HL-60 (cell line): Measurements from ENCODE around the gene DYRK3.

Source experiments
- DNase-seq, 2 experiments: peaks; one replicate each; pipeline ENCODE4 v3.0.0-alpha.2; 2010 to 2020; ENCODE audit warnings: low read depth in 1 of 2, low spot score in 1 of 2
- H3K27ac ChIP-seq: fragments of 250-450 bp; sonication (Bioruptor Pico); replicated peaks from 2 replicates; pipeline ENCODE4 v1.5.1; 2020; ENCODE audit warnings: mild to moderate bottlenecking, moderate library complexity
- H3K27me3 ChIP-seq: fragments of 250-450 bp; sonication (Bioruptor Pico); 2 replicates; pipeline ENCODE4 v1.5.1; 2021; ENCODE audit warnings: mild to moderate bottlenecking, moderate library complexity; ENCODE audit not compliant: insufficient read depth, poor library complexity, severe bottlenecking
- H3K4me3 ChIP-seq: replicated peaks from 2 replicates; pipeline ENCODE4 v1.5.1; 2011; ENCODE audit warnings: mild to moderate bottlenecking, control low read depth, low read length; ENCODE audit not compliant: insufficient read depth
- CTCF ChIP-seq: IDR thresholded peaks from one replicate; pipeline ENCODE4 v1.5.1; 2011; ENCODE audit warnings: low read length, control low read depth, inconsistent platforms; ENCODE audit not compliant: insufficient read depth
- GABPA ChIP-seq: IDR thresholded peaks from 2 replicates; pipeline ENCODE4 v1.6.1; 2012; ENCODE audit warnings: low read depth
- POLR2AphosphoS5 ChIP-seq: IDR thresholded peaks from 2 replicates; pipeline ENCODE4 v1.6.1; 2012; ENCODE audit warnings: low read depth
- REST ChIP-seq: IDR thresholded peaks from 2 replicates; pipeline ENCODE4 v1.6.1; 2012; ENCODE audit warnings: low read depth; ENCODE audit not compliant: insufficient replicate concordance
- SPI1 ChIP-seq: IDR thresholded peaks from 2 replicates; pipeline ENCODE4 v1.6.1; 2012; ENCODE audit warnings: low read depth, mild to moderate bottlenecking, borderline replicate concordance

The DYRK3 gene

GRCh38 chr1:206600527-206600926 is 34.8 kb upstream of the DYRK3 start:
- H3K4me3 ChIP-seq, result no peak overlapping the region
- no peak overlapping the region for H3K27ac ChIP-seq
- DNase-seq, result no peak
- TF ChIP-seq CTCF, result no peak
- TF ChIP-seq SPI1, result no peak
- no peaks in the 10 kb centered on the region for H3K27me3 ChIP-seq

GRCh38 chr1:206604861-206605260 is 30.5 kb upstream of the DYRK3 start:
- DNase-seq, result no peak
- Histone ChIP-seq H3K4me3 (no peak overlapping the region), H3K27ac (no peak overlapping the region), H3K27me3 (no peaks in the 10 kb centered on the region)
- TF ChIP-seq REST (no peak), POLR2AphosphoS5 (no peak), GABPA (no peak), CTCF (no peak), SPI1 (no peak)

GRCh38 chr1:206606867-206607266 is 28.5 kb upstream of the DYRK3 start:
- peak in 1 of 2 experiments; percentile 44 for DNase-seq
- no peak overlapping the region for H3K27ac ChIP-seq

GRCh38 chr1:206608108-206608698 is 27.1 kb upstream of the DYRK3 start:
- DNase-seq, result peak in 1 of 2 experiments; percentile 46
- H3K4me3 ChIP-seq, result no peak overlapping the region
- TF ChIP-seq CTCF (peak; percentile 48), SPI1 (no peak)
- H3K27ac ChIP-seq, result no peak overlapping the region
- H3K27me3 ChIP-seq, result no peaks in the 10 kb centered on the region

More at GRCh38 chr1:206606867-206607266, 28.5 kb upstream of the DYRK3 start:
- no peaks in the 10 kb centered on the region for H3K27me3 ChIP-seq
- H3K4me3 ChIP-seq, result no peak overlapping the region
- TF ChIP-seq CTCF, result peak; percentile 31
- TF ChIP-seq POLR2AphosphoS5, result no peak
